Activated T-helper 1 cell treated with anti-CD3 and anti-CD28 coated beads, Interleukin-2, amount 50 U/mL, for 16 hours (primary cell): ENCODE data around the gene TRIM46.

ENCODE experiments used
- DNase-seq, 2 donors: peaks; one replicate each; pipeline ENCODE4 v3.0.0-alpha.2; 2020; ENCODE audit warnings: low read depth in 1 of 2, low spot score in 1 of 2

Gene TRIM46

GRCh38 chr1:155170806-155171205 is 2.8 kb upstream of the TRIM46 start:
- DNase-seq, result no peak

GRCh38 chr1:155171836-155172731 is 1.6 kb upstream of the TRIM46 start:
- DNase-seq, result no peak

GRCh38 chr1:155172732-155173477 is 744 bp upstream of the TRIM46 start, which contains the start of gene KRTCAP2:
KRTCAP2 (minus strand) TSS chr1:155173304; CDS start chr1:155173224, 80 bp downstream.
- DNase-seq, result peak; percentile 92 to 93

DNA sequence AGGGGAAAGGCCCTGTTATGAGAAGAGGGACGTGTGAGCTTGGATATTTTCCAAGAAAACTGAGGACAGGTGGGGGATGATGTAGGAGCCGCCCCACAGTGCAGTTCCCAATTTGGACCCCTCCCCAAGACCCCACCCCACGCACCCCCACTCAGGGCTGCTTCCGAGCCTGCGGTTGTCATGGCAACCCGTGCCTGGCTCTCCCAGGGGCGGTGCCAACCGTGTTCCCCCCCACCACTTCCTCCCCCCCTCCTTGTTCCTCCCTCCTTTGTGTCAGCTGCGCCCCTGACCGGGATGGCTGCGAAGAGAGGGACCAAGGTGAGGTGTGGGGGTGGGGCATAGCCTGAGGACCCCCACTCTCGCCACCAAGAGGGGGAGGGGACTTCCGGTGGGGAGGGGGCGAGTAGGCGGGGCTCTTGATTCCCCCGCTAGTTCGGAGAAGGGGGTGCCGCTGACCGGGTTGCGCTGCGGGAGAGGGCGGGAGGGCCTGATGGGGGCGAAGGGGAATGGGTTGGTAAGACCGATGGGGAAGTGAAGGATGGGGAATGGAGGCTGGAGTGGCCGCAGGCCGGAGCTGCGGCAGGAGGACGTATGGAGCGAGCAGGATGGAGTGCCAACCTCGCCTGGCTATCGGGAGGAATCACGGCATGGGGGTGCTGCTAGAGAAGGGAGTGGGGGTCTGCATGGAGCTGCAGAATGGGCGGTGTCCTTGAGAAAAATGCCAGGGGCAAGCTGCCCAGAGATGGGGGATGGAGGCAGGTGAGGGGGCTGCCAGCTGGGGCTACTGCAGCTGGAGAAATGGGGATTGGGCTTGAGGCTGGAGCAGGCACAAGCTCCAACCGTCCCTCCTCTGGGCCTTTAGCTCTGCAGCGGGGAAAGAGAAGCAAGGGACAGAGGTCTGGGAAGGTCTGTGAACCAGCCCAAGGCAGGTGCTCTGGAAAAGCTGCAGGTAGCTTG is 953 bp downstream of the TRIM46 start:
- DNase-seq, result peak; percentile 26 to 36

DNA sequence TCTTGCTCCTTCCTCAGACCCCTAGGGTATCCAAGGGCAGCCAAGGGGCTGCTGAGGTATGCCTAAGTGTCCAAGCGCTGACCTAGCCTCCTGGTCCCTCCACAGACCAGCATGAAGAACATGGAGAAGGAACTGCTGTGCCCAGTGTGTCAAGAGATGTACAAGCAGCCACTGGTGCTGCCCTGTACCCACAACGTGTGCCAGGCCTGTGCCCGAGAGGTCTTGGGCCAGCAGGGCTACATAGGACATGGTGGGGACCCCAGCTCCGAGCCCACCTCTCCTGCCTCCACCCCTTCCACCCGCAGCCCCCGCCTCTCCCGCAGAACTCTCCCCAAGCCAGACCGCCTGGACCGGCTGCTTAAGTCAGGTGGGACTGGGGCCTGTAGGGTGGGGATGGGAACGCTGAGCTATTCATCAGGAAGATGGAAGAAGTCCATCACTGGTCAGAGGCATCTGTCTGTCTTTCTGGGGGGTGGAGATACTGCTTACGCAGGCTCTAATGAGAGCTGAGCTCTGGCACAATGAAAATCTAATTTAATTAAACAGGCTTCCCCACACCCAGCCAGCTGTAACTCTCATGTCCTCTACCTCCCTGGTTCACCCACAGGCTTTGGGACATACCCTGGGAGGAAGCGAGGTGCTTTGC is 1.8 kb downstream of the TRIM46 start:
- DNase-seq, result no peak

- no peak for DNase-seq
Measured at GRCh38 chr1:155175927-155176371, 2.3 kb downstream of the TRIM46 start.

GRCh38 chr1:155176544-155177071 is 3.0 kb downstream of the TRIM46 start:
- peak; percentile 73 to 79 for DNase-seq

DNA sequence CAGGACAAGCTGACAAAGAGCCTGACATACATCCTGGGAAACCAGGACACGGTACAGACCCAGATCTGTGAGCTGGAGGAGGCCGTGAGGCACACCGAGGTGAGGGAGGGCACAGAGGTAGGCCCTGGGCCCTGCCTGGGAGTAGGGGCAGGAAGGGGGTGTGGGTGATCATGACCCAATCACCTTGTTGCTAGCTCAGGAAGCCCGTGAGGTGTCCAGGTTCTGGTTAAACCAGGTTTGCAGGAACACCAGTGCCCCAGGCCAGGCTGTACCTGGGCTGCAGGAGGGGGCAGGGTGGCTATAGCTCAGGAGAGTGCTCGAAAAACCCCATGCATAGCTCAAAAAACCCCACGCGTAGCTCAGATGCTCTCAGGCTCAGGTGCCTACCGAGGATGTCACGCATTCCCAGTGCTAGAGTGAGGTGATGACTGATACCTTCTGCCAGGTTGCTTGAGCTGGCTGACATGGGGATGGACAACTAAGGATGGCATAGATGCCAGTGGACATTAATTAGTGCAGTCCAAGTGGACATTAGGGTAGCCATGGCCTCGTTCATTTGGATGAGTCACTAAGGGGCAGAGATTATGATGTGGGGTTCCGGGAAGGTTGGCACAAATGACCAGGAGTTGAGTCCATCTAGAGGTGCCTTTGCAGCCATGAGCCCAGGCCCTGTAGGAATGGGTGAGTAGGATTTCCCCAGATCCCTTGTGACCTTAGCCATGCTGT is 3.7 kb downstream of the TRIM46 start:
- no peak for DNase-seq

GRCh38 chr1:155177918-155178281 is 4.3 kb downstream of the TRIM46 start:
- DNase-seq, result no peak

DNA sequence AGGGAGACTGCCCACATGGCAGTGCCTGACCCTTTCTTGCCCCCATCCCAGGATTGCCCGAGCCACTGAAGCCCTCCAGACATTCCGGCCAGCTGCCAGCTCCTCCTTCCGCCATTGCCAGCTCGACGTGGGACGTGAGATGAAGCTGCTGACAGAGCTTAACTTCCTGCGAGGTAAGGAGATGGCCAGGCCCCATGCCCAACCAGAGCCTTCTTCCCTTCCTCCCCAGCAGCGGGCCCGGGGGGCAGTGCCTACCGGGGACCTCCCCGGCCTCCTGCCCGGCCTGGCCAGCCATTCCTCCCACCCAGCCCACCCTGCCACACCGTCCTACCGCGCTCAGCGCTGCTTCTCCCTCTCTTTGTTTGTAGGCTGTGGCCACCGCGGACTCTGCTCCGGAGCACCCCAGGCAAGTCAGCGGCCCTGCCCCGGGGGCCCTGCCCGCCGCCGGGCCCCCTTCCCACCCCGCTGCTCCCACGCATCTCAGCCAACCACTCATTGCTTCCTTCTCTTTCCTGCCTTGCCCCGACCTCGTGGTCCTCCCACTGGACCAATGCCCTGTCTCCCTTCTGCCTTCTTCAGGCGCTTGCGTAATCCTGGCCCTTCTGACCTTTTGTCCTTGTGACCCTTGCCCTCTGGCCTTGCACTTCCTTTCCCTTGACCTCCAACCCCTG is 4.9 kb downstream of the TRIM46 start:
- DNase-seq, result no peak

GRCh38 chr1:155179112-155180031 is 5.7 kb downstream of the TRIM46 start:
- DNase-seq, result no peak

- no peak for DNase-seq
Measured at GRCh38 chr1:155181371-155182051, 7.9 kb downstream of the TRIM46 start.

- DNase-seq, result no peak
Measured at GRCh38 chr1:155182052-155182550, 8.5 kb downstream of the TRIM46 start.

GRCh38 chr1:155183775-155184221 is 10.1 kb downstream of the TRIM46 start:
- no peak for DNase-seq

- DNase-seq, result no peak
Measured at GRCh38 chr1:155184351-155184811, 10.7 kb downstream of the TRIM46 start.

DNA sequence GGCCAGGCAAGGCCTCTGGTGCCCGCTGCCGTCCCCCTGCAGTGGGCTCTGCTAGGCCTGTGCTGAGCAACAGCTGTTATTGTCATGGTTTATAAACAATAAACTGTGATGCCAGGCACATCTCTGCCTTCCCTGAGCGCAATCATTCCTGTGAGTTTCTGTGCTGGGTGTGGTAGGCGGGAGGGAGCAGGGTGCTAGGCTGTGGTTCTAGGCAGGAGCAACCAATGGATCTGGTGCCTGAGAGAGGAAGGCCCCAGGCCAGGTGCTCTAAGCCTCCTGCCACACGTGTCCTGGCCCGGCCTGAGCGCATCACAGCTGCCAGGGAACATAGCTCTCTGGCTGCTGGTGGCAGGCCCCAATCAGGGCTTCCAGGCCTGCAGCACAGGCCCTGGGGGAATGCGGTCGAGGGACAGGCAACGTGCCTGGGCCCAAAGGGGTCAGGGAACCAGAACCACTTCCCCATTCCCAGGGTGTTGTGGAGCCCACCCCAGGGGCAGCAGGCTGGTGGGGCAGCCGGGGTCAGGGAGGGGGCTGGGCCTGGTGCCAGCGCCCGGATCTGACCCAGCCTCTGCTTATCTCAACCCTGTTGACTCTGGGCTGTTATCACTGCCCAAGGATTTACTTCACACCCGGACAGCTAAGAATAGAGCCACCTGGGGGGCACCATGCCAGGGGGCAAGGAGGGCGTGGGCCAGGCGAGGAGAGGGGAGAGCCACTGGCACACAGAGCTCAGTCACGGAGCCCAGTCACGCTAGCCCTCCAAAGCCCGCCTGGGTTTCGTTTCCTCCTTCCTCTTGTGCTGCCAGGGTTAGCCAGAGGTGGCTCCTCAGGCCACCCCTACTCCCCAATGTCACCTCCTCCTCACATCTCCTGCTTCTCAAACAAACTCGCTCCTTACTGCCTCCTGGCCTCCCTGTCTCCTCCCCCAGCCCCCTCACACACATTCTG is 11.5 kb downstream of the TRIM46 start:
- no peak for DNase-seq
